Sigmoid colon (tissue), 3 donors: Measurements from ENCODE around the gene BRIP1.

Experiments
- CTCF ChIP-seq, 4 experiments: fragments of 450-650 bp in 3 of 4; fragments of 200-600 bp in 1 of 4; IDR thresholded peaks; one replicate each; pipeline ENCODE4 v1.5.1; 2016 to 2019; ENCODE audit warnings: antibody characterized with exemption in 4 of 4, mild to moderate bottlenecking in 3 of 4, moderate library complexity in 2 of 4
- POLR2A ChIP-seq, 2 donors: fragments of 450-650 bp; IDR thresholded peaks; one replicate each; pipeline ENCODE4 v1.6.1; 2016; ENCODE audit warnings: antibody characterized with exemption in 2 of 2, mild to moderate bottlenecking in 2 of 2, moderate library complexity in 2 of 2

- TF ChIP-seq POLR2A (IDR thresholded peaks at IDR 0.05), result no peak
- no peak for TF ChIP-seq CTCF (IDR thresholded peaks at IDR 0.05)
These were observed 201.1 kb downstream of the BRIP1 start for GRCh38 chr17:61662186-61662585.
